WTC11 (cell line): ENCODE measurements around the gene KRTAP10-6. TPM values are rescaled to one million over a fixed set of nuclear protein-coding genes. Genes with fewer than 3 reads are reported as not detected.
A peak's percentile ranks its signal among the peaks of the same experiment; 100 is the strongest.

Experiments used
- ATAC-seq: fragments of 200-7000 bp; cut with Tn5 transposase; 2 replicates; pipeline ENCODE4 v1.10.0; 2021; ENCODE audit warnings: mild to moderate bottlenecking, moderate library complexity
- CTCF ChIA-PET: fragments of 300-600 bp; sonication (Branson Sonifier 250); formaldehyde crosslinking; loops from one replicate; lab custom pipeline; 2021; ENCODE audit warnings: antibody characterized with exemption; lab: Charles Lee
- POLR2A ChIA-PET: fragments of 350-600 bp; sonication (Branson Sonifier 250); formaldehyde crosslinking; loops from one replicate; lab custom pipeline; 2021; ENCODE audit warnings: antibody characterized with exemption; lab: Charles Lee
- DNase-seq: peaks from one replicate; pipeline ENCODE4 v3.0.0; 2021; ENCODE audit warnings: low spot score
- H3K27ac Mint-ChIP-seq: 2 replicates; pipeline ENCODE4 v1.8.0; 2021; ENCODE audit warnings: mixed read lengths
- H3K27me3 Mint-ChIP-seq: 2 replicates; pipeline ENCODE4 v1.8.0; 2021; ENCODE audit warnings: low read depth, mild to moderate bottlenecking, moderate library complexity, mixed read lengths
- H3K36me3 Mint-ChIP-seq: 2 replicates; pipeline ENCODE4 v1.8.0; 2021; ENCODE audit warnings: mixed read lengths
- H3K4me1 Mint-ChIP-seq: 2 replicates; pipeline ENCODE4 v1.8.0; 2022; ENCODE audit warnings: mixed read lengths
- H3K4me3 Mint-ChIP-seq: 2 replicates; pipeline ENCODE4 v1.8.0; 2021; ENCODE audit warnings: mild to moderate bottlenecking, moderate library complexity, mixed read lengths
- H3K9me3 Mint-ChIP-seq: 2 replicates; pipeline ENCODE4 v1.8.0; 2021; ENCODE audit warnings: mixed read lengths
- ARID4B ChIP-seq: sonication (generic); formaldehyde crosslinking; IDR thresholded peaks from 2 replicates; pipeline ENCODE4 v1.8.0; 2023; ENCODE audit warnings: missing genetic modification reagents, mild to moderate bottlenecking, borderline replicate concordance
- ATF2 ChIP-seq: sonication (generic); formaldehyde crosslinking; IDR thresholded peaks from 2 replicates; pipeline ENCODE4 v1.8.1; 2022; ENCODE audit warnings: low read depth, missing genetic modification reagents, borderline replicate concordance
- CBFB ChIP-seq: sonication (generic); formaldehyde crosslinking; IDR thresholded peaks from 2 replicates; pipeline ENCODE4 v1.8.1; 2022; ENCODE audit warnings: mild to moderate bottlenecking, low read depth, missing genetic modification reagents
- E2F1 ChIP-seq: sonication (generic); formaldehyde crosslinking; IDR thresholded peaks from 2 replicates; pipeline ENCODE4 v1.8.0; 2022; ENCODE audit warnings: mild to moderate bottlenecking, missing genetic modification reagents
- ESRRA ChIP-seq: sonication (generic); formaldehyde crosslinking; IDR thresholded peaks from 2 replicates; pipeline ENCODE4 v1.8.1; 2022; ENCODE audit warnings: mild to moderate bottlenecking, missing genetic modification reagents, borderline replicate concordance
- FOXJ3 ChIP-seq: sonication (generic); formaldehyde crosslinking; IDR thresholded peaks from 2 replicates; pipeline ENCODE4 v1.9.0; 2021; ENCODE audit warnings: missing genetic modification reagents, mild to moderate bottlenecking, borderline replicate concordance
- FOXP4 ChIP-seq: sonication (generic); formaldehyde crosslinking; IDR thresholded peaks from 2 replicates; pipeline ENCODE4 v1.8.0; 2022; ENCODE audit warnings: mild to moderate bottlenecking, missing genetic modification reagents
- HMGA2 ChIP-seq: fragments of 250-450 bp; sonication (Bioruptor Pico); IDR thresholded peaks from 2 replicates; pipeline ENCODE4 v1.4.0; 2021; ENCODE audit warnings: mild to moderate bottlenecking, moderate library complexity
- JAZF1 ChIP-seq: fragments of 250-450 bp; sonication (Bioruptor Pico); IDR thresholded peaks from 2 replicates; pipeline ENCODE4 v1.9.0; 2021; ENCODE audit warnings: moderate library complexity, mild to moderate bottlenecking, inconsistent platforms
- SP1 ChIP-seq: sonication (generic); formaldehyde crosslinking; conservative IDR thresholded peaks from 2 replicates; pipeline ENCODE4 v1.8.1; 2022; ENCODE audit warnings: missing genetic modification reagents
- ZMAT4 ChIP-seq: fragments of 250-450 bp; sonication (Bioruptor Pico); IDR thresholded peaks from 2 replicates; pipeline ENCODE4 v1.9.0; 2021; ENCODE audit warnings: mild to moderate bottlenecking
- ZNF121 ChIP-seq: sonication (generic); formaldehyde crosslinking; IDR thresholded peaks from 2 replicates; pipeline ENCODE4 v1.8.0; 2023; ENCODE audit warnings: missing genetic modification reagents
- ZNF232 ChIP-seq: sonication (generic); formaldehyde crosslinking; IDR thresholded peaks from 2 replicates; pipeline ENCODE4 v1.8.0; 2022; ENCODE audit warnings: mild to moderate bottlenecking, missing genetic modification reagents
- ZNF317 ChIP-seq: sonication (generic); formaldehyde crosslinking; IDR thresholded peaks from 2 replicates; pipeline ENCODE4 v1.8.1; 2023; ENCODE audit warnings: low read depth, mild to moderate bottlenecking, moderate library complexity, missing genetic modification reagents, borderline replicate concordance
- total RNA-seq: library from RNA; stranded (reverse); gene quantifications from 3 replicates; pipeline ENCODE4 v1.2.3, GENCODE V29; 2021

The KRTAP10-6 gene
- total RNA-seq, 1 experiment from 2014 or later: 0.17 TPM

- TF ChIP-seq ARID4B (CRISPR knock-in tag): no peak
These were observed 33.5 kb upstream of the KRTAP10-6 start (continued) for GRCh38 chr21:44625756-44626155.

- DNase-seq (no peak), ATAC-seq (no peak)
- H3K27me3 Mint-ChIP-seq: peaks cover 5% of the 10 kb centered on the region; the same call in 1 of the 2 replicates
- peaks cover 3% of the 10 kb centered on the region; the same call in 1 of the 2 replicates for H3K4me1 Mint-ChIP-seq
- ChIA-PET POLR2A (no interaction called here), CTCF (no interaction called here)
- no peak overlapping the region for H3K27ac Mint-ChIP-seq
- peaks cover 63% of the 10 kb centered on the region for H3K9me3 Mint-ChIP-seq
- H3K36me3 Mint-ChIP-seq: peaks cover 50% of the 10 kb centered on the region
- TF ChIP-seq ZNF121 (CRISPR knock-in tag) (no peak), ZNF317 (CRISPR knock-in tag) (peak; percentile 95)
- TF ChIP-seq, all 79 proteins: peak for 1
- no peak overlapping the region for H3K4me3 Mint-ChIP-seq
These were observed 31.3 kb upstream of the KRTAP10-6 start for GRCh38 chr21:44623575-44623974.

- DNase-seq: no peak
- TF ChIP-seq ZNF317 (CRISPR knock-in tag): peak; percentile 99
- no peak for TF ChIP-seq FOXJ3 (CRISPR knock-in tag)
- ATAC-seq: no peak
- Mint-ChIP-seq H3K36me3 (peaks cover 47% of the 10 kb centered on the region), H3K4me1 (peaks cover 28% of the 10 kb centered on the region), H3K27me3 (peaks cover 5% of the 10 kb centered on the region; the same call in 1 of the 2 replicates), H3K27ac (no peak overlapping the region), H3K9me3 (peaks cover 61% of the 10 kb centered on the region), H3K4me3 (no peak overlapping the region)
- ChIA-PET POLR2A (no interaction called here), CTCF (interaction anchor here (1.9 kb wide), 1 partner anchor 91 kb away, joined by 8 read pairs; the partner anchor contains the start of gene TSPEAR)
These were observed 27.6 kb upstream of the KRTAP10-6 start for GRCh38 chr21:44619886-44620285.

GRCh38 chr21:44618909-44619308 lies 26.6 kb upstream of the KRTAP10-6 start:
- Mint-ChIP-seq H3K9me3 (peaks cover 51% of the 10 kb centered on the region), H3K4me3 (no peak overlapping the region), H3K36me3 (peaks cover 37% of the 10 kb centered on the region), H3K27me3 (peaks cover 2% of the 10 kb centered on the region; the same call in 1 of the 2 replicates), H3K4me1 (peaks cover 31% of the 10 kb centered on the region), H3K27ac (no peak overlapping the region)
- ATAC-seq: no peak
- ChIA-PET CTCF (interaction anchor here (0.8 to 3.6 kb wide), 10 partner anchors 8 to 182 kb away, joined by 3 to 16 read pairs (median 4); partner anchors contain the start of genes KRTAP10-12, KRTAP10-5, KRTAP10-9 and TSPEAR), POLR2A (interaction anchor here (0.6 kb wide), 1 partner anchor 220 kb away, joined by 3 read pairs; no protein-coding TSS in a partner anchor)
- TF ChIP-seq ZNF121 (CRISPR knock-in tag) (no peak), E2F1 (CRISPR knock-in tag) (no peak), ZNF232 (CRISPR knock-in tag) (no peak), ATF2 (no peak), JAZF1 (no peak), CBFB (CRISPR knock-in tag) (no peak), HMGA2 (CRISPR knock-in tag) (no peak), FOXP4 (CRISPR knock-in tag) (no peak), SP1 (CRISPR knock-in tag) (no peak), ESRRA (CRISPR knock-in tag) (no peak), ZMAT4 (CRISPR knock-in tag) (no peak)
- no peak for DNase-seq
